H1 (cell line): ENCODE data around the gene BSND. TPM values are rescaled to one million over a fixed set of nuclear protein-coding genes. Genes with fewer than 3 reads are reported as not detected.

ENCODE experiments used
- CTCF ChIA-PET: fragments of 300-600 bp; sonication (Branson Sonifier 250); formaldehyde crosslinking; loops from one replicate; lab custom pipeline; 2021; ENCODE audit not compliant: partially characterized antibody; lab: Charles Lee
- POLR2A ChIA-PET: fragments of 300-600 bp; sonication (Branson Sonifier 250); formaldehyde crosslinking; loops from one replicate; lab custom pipeline; 2021; ENCODE audit warnings: inconsistent platforms; ENCODE audit not compliant: partially characterized antibody; lab: Charles Lee
- DNase-seq, 2 experiments: peaks; one replicate each; pipeline versions ENCODE4 v3.0.0 to v3.0.0-alpha.2; 2010 to 2022; ENCODE audit warnings: low spot score in 2 of 2, low read depth in 1 of 2, mixed read lengths in 1 of 2
- FAIRE-seq: peaks from 2 replicates; lab custom pipeline; 2011; peaks lifted over from hg19 to GRCh38; lab: Jason Lieb, UNC
- H2AFZ ChIP-seq: 2 replicates; pipeline ENCODE4 v1.8.1; 2012; ENCODE audit warnings: low read length, inconsistent platforms
- H2AK5ac ChIP-seq: 2 replicates; pipeline ENCODE4 v1.6.1; 2013; ENCODE audit warnings: low read depth, low read length
- H2BK120ac ChIP-seq: replicated peaks from 2 replicates; pipeline ENCODE3; 2013; ENCODE audit warnings: low read depth, low read length, inconsistent platforms
- H2BK12ac ChIP-seq: 2 replicates; pipeline ENCODE4 v1.6.1; 2013; ENCODE audit warnings: low read depth, low read length
- H2BK15ac ChIP-seq: 2 replicates; pipeline ENCODE4 v1.6.1; 2013; ENCODE audit warnings: low read length
- H2BK20ac ChIP-seq: 2 replicates; pipeline ENCODE4 v1.6.1; 2013; ENCODE audit warnings: low read length
- H2BK5ac ChIP-seq: 2 replicates; pipeline ENCODE4 v1.6.1; 2013; ENCODE audit warnings: low read depth, low read length
- H3K14ac ChIP-seq: 2 replicates; pipeline ENCODE4 v1.6.1; 2013; ENCODE audit warnings: inconsistent platforms; ENCODE audit not compliant: insufficient read length
- H3K18ac ChIP-seq: 2 replicates; pipeline ENCODE4 v1.6.1; 2013; ENCODE audit warnings: low read length; ENCODE audit errors: extremely low read depth
- H3K23ac ChIP-seq: 2 replicates; pipeline ENCODE4 v1.6.1; 2013; ENCODE audit warnings: inconsistent platforms; ENCODE audit not compliant: insufficient read length
- H3K23me2 ChIP-seq: 2 replicates; pipeline ENCODE4 v1.6.1; 2013; ENCODE audit warnings: low read depth, low read length
- H3K27ac ChIP-seq: 2 replicates; pipeline ENCODE4 v1.6.1; 2011; ENCODE audit warnings: low read depth, low read length, inconsistent platforms
- H3K27me3 ChIP-seq, 4 experiments: replicated peaks in 1 of 4; 1 replicate in 1 of 4; 2 replicates in 3 of 4; pipeline versions ENCODE4 v1.6.1 to v1.8.1; 2011 to 2013; ENCODE audit warnings: low read length in 3 of 4, mild to moderate bottlenecking in 3 of 4, inconsistent platforms in 2 of 4, mixed read lengths in 2 of 4, moderate library complexity in 1 of 4; ENCODE audit not compliant: control insufficient read depth in 3 of 4, insufficient read depth in 3 of 4; ENCODE audit errors: extremely low read depth in 1 of 4
- H3K36me3 ChIP-seq, 4 experiments: 2 replicates each; pipeline versions ENCODE4 v1.6.1 to v1.8.1; 2011 to 2013; ENCODE audit warnings: mild to moderate bottlenecking in 4 of 4, low read length in 3 of 4, moderate library complexity in 2 of 4, control low read depth in 1 of 4, inconsistent platforms in 1 of 4; ENCODE audit not compliant: insufficient read depth in 4 of 4, control insufficient read depth in 2 of 4
- H3K4ac ChIP-seq: replicated peaks from 2 replicates; pipeline ENCODE3; 2013; ENCODE audit warnings: low read length, low read depth, mixed read lengths, inconsistent platforms; ENCODE audit not compliant: insufficient read length
- H3K4me1 ChIP-seq, 4 experiments: replicated peaks in 1 of 4; 1 replicate in 1 of 4; 2 replicates in 3 of 4; pipeline versions ENCODE4 v1.6.1 to v1.8.1; 2011 to 2013; ENCODE audit warnings: low read length in 3 of 4, inconsistent platforms in 2 of 4, mixed read lengths in 1 of 4; ENCODE audit not compliant: insufficient read depth in 4 of 4, control insufficient read depth in 3 of 4
- H3K4me2 ChIP-seq, 2 experiments: 2 replicates each; pipeline versions ENCODE4 v1.6.1 to v1.8.1; 2011 to 2013; ENCODE audit warnings: low read depth in 2 of 2, low read length in 2 of 2, control low read depth in 1 of 2, inconsistent platforms in 1 of 2, mild to moderate bottlenecking in 1 of 2; ENCODE audit not compliant: insufficient read depth in 1 of 2
- H3K4me3 ChIP-seq, 4 experiments: fragments of 200-600, 300-600 bp in 1 of 4; sonication (generic), shearing (Covaris generic), sonication (Bioruptor Twin) in 1 of 4; 2 replicates each; pipeline versions ENCODE4 v1.5.1 to v1.8.1; 2011 to 2016; ENCODE audit warnings: low read length in 4 of 4, low read depth in 3 of 4, control low read depth in 2 of 4, inconsistent platforms in 2 of 4, mild to moderate bottlenecking in 2 of 4, mixed read lengths in 1 of 4, moderate library complexity in 1 of 4; ENCODE audit not compliant: insufficient read depth in 2 of 4; ENCODE audit errors: extremely low read depth in 1 of 4
- H3K56ac ChIP-seq: replicated peaks from 2 replicates; pipeline ENCODE3; 2013; ENCODE audit warnings: low read depth, mild to moderate bottlenecking, mixed read lengths, low read length, inconsistent platforms; ENCODE audit not compliant: insufficient read length
- H3K79me1 ChIP-seq: 2 replicates; pipeline ENCODE4 v1.6.1; 2013; ENCODE audit warnings: low read depth, low read length, control low read depth
- H3K79me2 ChIP-seq, 2 experiments: 2 replicates each; pipeline versions ENCODE4 v1.6.1 to v1.8.1; 2012 to 2013; ENCODE audit warnings: low read length in 2 of 2, mild to moderate bottlenecking in 2 of 2, inconsistent platforms in 1 of 2; ENCODE audit not compliant: insufficient read depth in 2 of 2, control insufficient read depth in 1 of 2
- H3K9ac ChIP-seq, 4 experiments: replicated peaks in 1 of 4; 1 replicate in 1 of 4; 2 replicates in 3 of 4; pipeline versions ENCODE4 v1.6.1 to v1.8.1; 2011 to 2013; ENCODE audit warnings: low read depth in 3 of 4, low read length in 3 of 4, control low read depth in 2 of 4, mild to moderate bottlenecking in 2 of 4, moderate library complexity in 2 of 4, inconsistent platforms in 1 of 4; ENCODE audit errors: extremely low read depth in 1 of 4
- H3K9me3 ChIP-seq, 2 experiments: 2 replicates each; pipeline versions ENCODE4 v1.6.1 to v1.8.1; 2012 to 2013; ENCODE audit warnings: mild to moderate bottlenecking in 2 of 2, moderate library complexity in 2 of 2, control low read depth in 1 of 2, inconsistent platforms in 1 of 2, low read depth in 1 of 2, low read length in 1 of 2, mixed read lengths in 1 of 2; ENCODE audit not compliant: insufficient read depth in 2 of 2
- H4K20me1 ChIP-seq, 2 experiments: replicated peaks in 1 of 2; 2 replicates each; pipeline versions ENCODE3 to v1.8.1; 2011 to 2013; ENCODE audit warnings: inconsistent platforms in 2 of 2, low read length in 2 of 2, mild to moderate bottlenecking in 1 of 2; ENCODE audit not compliant: insufficient read depth in 2 of 2, control insufficient read depth in 1 of 2
- H4K5ac ChIP-seq: 2 replicates; pipeline ENCODE4 v1.6.1; 2013; ENCODE audit warnings: low read length, low read depth, mixed read lengths, inconsistent platforms; ENCODE audit not compliant: insufficient read length
- H4K8ac ChIP-seq: 2 replicates; pipeline ENCODE4 v1.8.0; 2013; ENCODE audit warnings: mild to moderate bottlenecking, moderate library complexity, low read length, inconsistent platforms; ENCODE audit not compliant: insufficient read depth; ENCODE audit errors: extremely low read depth
- H4K91ac ChIP-seq: replicated peaks from 2 replicates; pipeline ENCODE3; 2013; ENCODE audit warnings: low read length, mixed read lengths, inconsistent platforms; ENCODE audit not compliant: insufficient read length
- ATF2 ChIP-seq: IDR thresholded peaks from 2 replicates; pipeline ENCODE4 v1.6.1; 2012; ENCODE audit warnings: low read length, inconsistent platforms
- CTCF ChIP-seq, 3 experiments: IDR thresholded peaks; 1 replicate in 2 of 3; 2 replicates in 1 of 3; pipeline versions ENCODE4 v1.5.1 to v1.6.1; 2011; ENCODE audit warnings: low read length in 3 of 3, mild to moderate bottlenecking in 3 of 3, inconsistent platforms in 2 of 3, low read depth in 1 of 3, moderate library complexity in 1 of 3; ENCODE audit not compliant: insufficient read depth in 1 of 3; ENCODE audit errors: control extremely low read depth in 1 of 3
- EZH2 ChIP-seq: fragments of 200-600 bp; sonication (generic); IDR thresholded peaks from 2 replicates; pipeline ENCODE4 v1.7.1; 2012; ENCODE audit warnings: low read depth, mild to moderate bottlenecking, moderate library complexity, low read length, inconsistent platforms; ENCODE audit not compliant: severe bottlenecking
- HDAC6 ChIP-seq: IDR thresholded peaks from one replicate; pipeline ENCODE4 v1.7.1; 2012; ENCODE audit warnings: low read depth, mild to moderate bottlenecking, inconsistent platforms, low read length, moderate library complexity
- JUND ChIP-seq: IDR thresholded peaks from 2 replicates; pipeline ENCODE4 v1.6.1; 2011; ENCODE audit warnings: mild to moderate bottlenecking, improper control_type of control experiment, low read length
- KDM1A ChIP-seq: fragments of 200-600, 300-600 bp; sonication (generic); IDR thresholded peaks from 2 replicates; pipeline ENCODE4 v1.7.1; 2016; ENCODE audit warnings: mild to moderate bottlenecking, low read length, borderline replicate concordance
- KDM5A ChIP-seq: fragments of 200-600 bp; IDR thresholded peaks from 2 replicates; pipeline ENCODE4 v1.7.1; 2012; ENCODE audit warnings: mild to moderate bottlenecking, low read length, inconsistent platforms, mixed read lengths
- PHF8 ChIP-seq: fragments of 200-600 bp; sonication (generic); conservative IDR thresholded peaks from 2 replicates; pipeline ENCODE4 v1.7.1; 2012; ENCODE audit warnings: low read depth, mild to moderate bottlenecking, inconsistent platforms, low read length, moderate library complexity
- TAF7 ChIP-seq: optimal IDR thresholded peaks from 2 replicates; pipeline ENCODE3; 2011; ENCODE audit warnings: low read depth, mild to moderate bottlenecking, inconsistent platforms, low read length, moderate library complexity, borderline replicate concordance
- WGBS, 2 experiments: shearing (Covaris generic) in 1 of 2; methylation state at CpG; one replicate each; pipeline versions ENCODE4 v1.1.6 to v1.1.7; 2013 to 2015; ENCODE audit warnings: low lambda C conversion rate in 2 of 2, mixed read lengths in 2 of 2, inconsistent platforms in 1 of 2, low coverage in 1 of 2, missing lambda C conversion rate in 1 of 2; ENCODE audit not compliant: insufficient replicate concordance in 2 of 2, insufficient coverage in 1 of 2, insufficient read length in 1 of 2; ENCODE audit errors: extremely low coverage in 1 of 2, missing lambda C conversion rate in 1 of 2; 5-methylcytosine and 5-hydroxymethylcytosine counted together
- polyA plus RNA-seq, 7 experiments: library from polyadenylated mRNA; depleted of rRNA in 3 of 7; stranded (reverse) in 5 of 7; unstranded in 2 of 7; fragments of >200 nt in 5 of 7; fragments of 200-250 nt in 2 of 7; gene quantifications; 1 replicate in 5 of 7; 2 replicates in 1 of 7; 4 replicates in 1 of 7; pipeline versions ENCODE4 v1.2.1 to v1.2.3, GENCODE V29; 2011 to 2013; ENCODE audit warnings: missing spikeins in 2 of 7, mixed read lengths in 2 of 7
- total RNA-seq: library from RNA; stranded (reverse); fragmentation: NEBNext Ultra II Directional; extraction: Animal tissue kit (Norgen Biotek cat#: 25700); gene quantifications from 2 replicates; pipeline ENCODE4 v1.2.1, GENCODE V29; 2021

The BSND gene
- total and polyA plus RNA-seq, 2 of the 8 experiments (the other 6 are each of a cell fraction or from before 2014, with no cell fraction given) = 0.43 to 0.68 TPM

GRCh38 chr1:54981466-54981865 lies 17.3 kb upstream of the BSND start:
- H2BK5ac ChIP-seq = no peak overlapping the region
- H3K18ac ChIP-seq = no peak overlapping the region
- no peak overlapping the region for H4K91ac ChIP-seq
- peak overlapping the region in 1 of 2 experiments; percentile 58; a peak in 1 of 4 replicates for H3K4me2 ChIP-seq
- POLR2A ChIA-PET = no interaction called here
- no peak overlapping the region for H2BK20ac ChIP-seq
- H3K36me3 ChIP-seq = no peaks in the 10 kb centered on the region
- no peak overlapping the region for H3K9ac ChIP-seq
- no peak overlapping the region for H3K23ac ChIP-seq
- H2BK12ac ChIP-seq = no peak overlapping the region
- WGBS, 2 experiments = 98% methylated on average over 8 of the region's 8 CpGs; no CpG with 5 or more reads in 1 of the 2 experiments
- H4K20me1 ChIP-seq = no peaks in the 10 kb centered on the region
- DNase-seq (no peak), FAIRE-seq (no peak)
- no peak overlapping the region for H4K5ac ChIP-seq
- no peak overlapping the region for H3K4me3 ChIP-seq
- no peak overlapping the region for H3K4ac ChIP-seq
- peaks cover 8% of the 10 kb centered on the region for H3K23me2 ChIP-seq
- H3K79me1 ChIP-seq = no peaks in the 10 kb centered on the region
- no peak overlapping the region for H2AK5ac ChIP-seq
- no peak overlapping the region for H2AFZ ChIP-seq
- H3K56ac ChIP-seq = no peak overlapping the region
- no peak overlapping the region for H3K27ac ChIP-seq
- no peak overlapping the region for H2BK15ac ChIP-seq
- H3K27me3 ChIP-seq = peaks cover 0 to 29% (median 18%) of the 10 kb centered on the region in 4 experiments; a peak in 6 of 7 replicates
- peaks cover 4 to 8% (median 7%) of the 10 kb centered on the region in 4 experiments; a peak in 6 of 7 replicates for H3K4me1 ChIP-seq
- CTCF ChIA-PET = interaction anchor here (1.0 to 18.4 kb wide), 6 partner anchors 8 to 47 kb away, joined by 3 to 436 read pairs (median 8); no protein-coding TSS in a partner anchor
- no peaks in the 10 kb centered on the region for H3K79me2 ChIP-seq
- no peaks in the 10 kb centered on the region for H3K9me3 ChIP-seq
- no peak overlapping the region for H4K8ac ChIP-seq
- no peak overlapping the region for H2BK120ac ChIP-seq
- H3K14ac ChIP-seq = no peak overlapping the region
- TF ChIP-seq CTCF (IDR thresholded peaks at IDR 0.05; ENCODE audit: control extremely low read depth in 1 of 3, insufficient read depth in 1 of 3, low read depth in 1 of 3, low read length in 3 of 3) = no peak
- TF ChIP-seq TAF7 = no peak
- no peak for TF ChIP-seq KDM5A
- TF ChIP-seq KDM1A = no peak
- no peak for TF ChIP-seq PHF8
- TF ChIP-seq EZH2 = no peak
- no peak for TF ChIP-seq JUND
- TF ChIP-seq ATF2 = no peak
- TF ChIP-seq HDAC6 = no peak
